ENCODE results near the gene CNGA1.

GRCh38 chr4:48028696-48029095, 12.2 kb upstream of the CNGA1 start:
- TF ChIP-seq GATA2 (IDR thresholded peaks at IDR 0.05; ENCODE audit: low read depth, low read length) (no peak), GATA3 (IDR thresholded peaks at IDR 0.05; ENCODE audit: low read depth, low read length) (no peak)

Data from SH-SY5Y (cell line).